Measurements from ENCODE around the gene SH3D19. TPM values are rescaled to one million over a fixed set of nuclear protein-coding genes. Genes with fewer than 3 reads are reported as not detected.

SH3D19 gene
- total RNA-seq, 4 donors from 2014 or later = 159 to 290 (median 244) TPM

DNA sequence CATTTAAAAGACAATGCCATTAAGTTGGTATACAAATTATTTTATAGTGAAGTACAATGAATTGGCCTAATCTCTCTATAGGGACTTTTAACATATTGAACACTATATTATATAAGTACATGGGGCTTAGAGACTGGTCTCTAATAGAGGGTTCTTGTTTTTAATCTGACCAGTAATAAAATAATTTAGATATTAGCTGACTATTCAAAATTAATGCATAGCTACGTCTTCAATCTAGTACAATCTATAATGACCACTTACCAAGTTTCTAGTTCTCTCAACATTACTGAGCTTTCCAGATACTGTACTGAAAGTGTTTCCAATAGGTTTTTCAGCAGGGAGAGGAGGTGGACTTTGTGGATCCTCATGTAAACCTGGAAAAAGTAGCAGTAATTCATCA lies 166.4 kb downstream of the SH3D19 start:
- Histone ChIP-seq H3K36me3 (peaks cover 0 to 74% (median 0%) of the 10 kb centered on the region in 3 donors), H3K4me3 (no peak overlapping the region), H3K9me3 (no peaks in the 10 kb centered on the region), H3K27me3 (no peaks in the 10 kb centered on the region), H3K4me1 (peaks cover 0 to 5% (median 2%) of the 10 kb centered on the region in 4 donors), H3K27ac (peak overlapping the region in 1 of 4 donors; percentile 1)
- no peak for DNase-seq (ENCODE audit: low spot score in 2 of 2)
- WGBS, 2 donors = 94 to 100% methylated on average over 1 of the region's 1 CpG
- TF ChIP-seq, protein P1, sequence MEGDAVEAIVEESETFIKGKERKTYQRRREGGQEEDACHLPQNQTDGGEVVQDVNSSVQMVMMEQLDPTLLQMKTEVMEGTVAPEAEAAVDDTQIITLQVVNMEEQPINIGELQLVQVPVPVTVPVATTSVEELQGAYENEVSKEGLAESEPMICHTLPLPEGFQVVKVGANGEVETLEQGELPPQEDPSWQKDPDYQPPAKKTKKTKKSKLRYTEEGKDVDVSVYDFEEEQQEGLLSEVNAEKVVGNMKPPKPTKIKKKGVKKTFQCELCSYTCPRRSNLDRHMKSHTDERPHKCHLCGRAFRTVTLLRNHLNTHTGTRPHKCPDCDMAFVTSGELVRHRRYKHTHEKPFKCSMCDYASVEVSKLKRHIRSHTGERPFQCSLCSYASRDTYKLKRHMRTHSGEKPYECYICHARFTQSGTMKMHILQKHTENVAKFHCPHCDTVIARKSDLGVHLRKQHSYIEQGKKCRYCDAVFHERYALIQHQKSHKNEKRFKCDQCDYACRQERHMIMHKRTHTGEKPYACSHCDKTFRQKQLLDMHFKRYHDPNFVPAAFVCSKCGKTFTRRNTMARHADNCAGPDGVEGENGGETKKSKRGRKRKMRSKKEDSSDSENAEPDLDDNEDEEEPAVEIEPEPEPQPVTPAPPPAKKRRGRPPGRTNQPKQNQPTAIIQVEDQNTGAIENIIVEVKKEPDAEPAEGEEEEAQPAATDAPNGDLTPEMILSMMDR (IDR thresholded peaks at IDR 0.05) = no peak
- TF ChIP-seq POLR2A (IDR thresholded peaks at IDR 0.05) (no peak), EP300 (IDR thresholded peaks at IDR 0.05) (no peak)

DNA sequence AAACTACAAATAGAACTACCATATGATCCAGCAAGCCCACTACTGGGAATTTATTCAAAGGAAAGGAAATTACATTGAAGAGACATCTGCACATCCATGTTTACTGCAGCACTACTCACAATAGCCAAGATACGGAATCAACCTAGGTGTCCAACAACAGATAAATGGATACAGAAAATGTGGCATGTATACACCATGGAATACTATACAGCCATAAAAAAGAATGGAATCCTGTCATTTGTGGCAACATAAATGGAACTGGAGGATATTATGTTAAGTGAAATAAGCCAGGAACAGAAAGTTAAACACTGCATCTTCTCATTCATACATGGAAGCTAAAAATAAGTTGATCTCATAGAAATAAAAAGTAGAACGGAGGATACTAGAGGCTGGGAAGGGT lies 167.9 kb downstream of the SH3D19 start:
- H3K36me3 ChIP-seq = peaks cover 0 to 65% (median 0%) of the 10 kb centered on the region in 3 donors
- no peaks in the 10 kb centered on the region for H3K9me3 ChIP-seq
- WGBS, 2 donors = 96 to 98% methylated on average over 2 of the region's 2 CpGs

DNA sequence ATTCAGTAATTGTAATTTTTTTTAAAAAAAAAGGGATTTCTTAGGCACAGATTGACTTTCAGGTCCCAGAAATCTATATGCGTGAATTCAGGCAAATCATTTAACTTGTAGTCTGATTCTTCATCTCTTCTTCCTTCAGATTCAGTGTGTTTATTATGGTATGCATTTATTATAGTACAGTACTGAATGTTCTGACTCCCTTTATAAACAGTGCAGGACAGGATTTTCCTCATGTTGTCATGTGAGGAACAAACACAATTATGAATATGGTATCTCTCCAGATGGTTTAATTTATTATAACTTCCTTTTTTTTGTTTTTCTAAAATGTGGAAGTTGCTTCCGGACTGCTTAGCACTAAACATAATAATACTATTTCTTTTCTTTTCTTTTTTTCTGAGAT lies 171.8 kb downstream of the SH3D19 start:
- Histone ChIP-seq H3K4me3 (no peak overlapping the region), H3K27me3 (no peaks in the 10 kb centered on the region), H3K36me3 (peaks cover 0 to 54% (median 0%) of the 10 kb centered on the region in 3 donors), H3K27ac (peak overlapping the region in 2 of 4 donors; percentile 14 to 51), H3K9me3 (no peaks in the 10 kb centered on the region), H3K4me1 (peaks cover 0 to 6% (median 0%) of the 10 kb centered on the region in 4 donors)
- no peak for DNase-seq (ENCODE audit: low spot score in 2 of 2)
- no peak for TF ChIP-seq POLR2A (IDR thresholded peaks at IDR 0.05)
- TF ChIP-seq, protein P1 (IDR thresholded peaks at IDR 0.05) = no peak
- peak in 1 of 2 donors; percentile 24 for TF ChIP-seq EP300 (IDR thresholded peaks at IDR 0.05)
- 83 to 88% methylated on average over 2 of the region's 2 CpGs for WGBS, 2 donors

More for the DNA sequence above, 167.9 kb downstream of the SH3D19 start:
- H3K4me3 ChIP-seq = no peak overlapping the region
- no peak for DNase-seq (ENCODE audit: low spot score in 2 of 2)
- H3K27ac ChIP-seq = no peak overlapping the region
- no peak for TF ChIP-seq EP300 (IDR thresholded peaks at IDR 0.05)
- TF ChIP-seq, protein P1 (IDR thresholded peaks at IDR 0.05) = no peak
- no peak for TF ChIP-seq POLR2A (IDR thresholded peaks at IDR 0.05)
- H3K4me1 ChIP-seq = no peaks in the 10 kb centered on the region
- no peaks in the 10 kb centered on the region for H3K27me3 ChIP-seq

DNA sequence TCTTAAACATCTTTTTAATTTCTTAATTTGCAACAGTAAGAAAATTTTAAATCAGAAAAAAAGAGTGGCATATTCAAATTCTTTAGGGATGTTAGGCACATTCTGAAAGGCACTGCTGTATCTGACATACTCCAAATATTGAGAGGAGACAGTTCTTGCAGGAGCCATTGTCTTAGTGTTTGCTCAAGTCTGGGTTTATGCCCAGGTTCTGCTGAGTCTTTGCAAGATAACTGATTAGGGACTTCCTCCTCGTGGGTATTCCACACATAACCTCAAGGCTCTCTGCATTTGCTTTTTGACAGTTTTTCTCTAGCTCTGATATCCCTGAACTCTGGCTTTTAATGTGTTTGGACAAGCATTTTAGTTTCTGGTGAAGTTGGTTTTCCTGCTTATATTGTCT lies 173.4 kb downstream of the SH3D19 start:
- no peaks in the 10 kb centered on the region for H3K27me3 ChIP-seq
- peaks cover 0 to 6% (median 0%) of the 10 kb centered on the region in 4 donors for H3K4me1 ChIP-seq
- H3K9me3 ChIP-seq = no peaks in the 10 kb centered on the region
- peaks cover 0 to 56% (median 0%) of the 10 kb centered on the region in 3 donors for H3K36me3 ChIP-seq
- 16 to 21% methylated on average over 1 of the region's 1 CpG for WGBS, 2 donors
- no peak overlapping the region for H3K4me3 ChIP-seq
- no peak for DNase-seq (ENCODE audit: low spot score in 2 of 2)
- peak overlapping the region in 1 of 4 donors; percentile 23 for H3K27ac ChIP-seq
- TF ChIP-seq, protein P1 (IDR thresholded peaks at IDR 0.05) = no peak
- no peak for TF ChIP-seq POLR2A (IDR thresholded peaks at IDR 0.05)
- no peak for TF ChIP-seq EP300 (IDR thresholded peaks at IDR 0.05)

DNA sequence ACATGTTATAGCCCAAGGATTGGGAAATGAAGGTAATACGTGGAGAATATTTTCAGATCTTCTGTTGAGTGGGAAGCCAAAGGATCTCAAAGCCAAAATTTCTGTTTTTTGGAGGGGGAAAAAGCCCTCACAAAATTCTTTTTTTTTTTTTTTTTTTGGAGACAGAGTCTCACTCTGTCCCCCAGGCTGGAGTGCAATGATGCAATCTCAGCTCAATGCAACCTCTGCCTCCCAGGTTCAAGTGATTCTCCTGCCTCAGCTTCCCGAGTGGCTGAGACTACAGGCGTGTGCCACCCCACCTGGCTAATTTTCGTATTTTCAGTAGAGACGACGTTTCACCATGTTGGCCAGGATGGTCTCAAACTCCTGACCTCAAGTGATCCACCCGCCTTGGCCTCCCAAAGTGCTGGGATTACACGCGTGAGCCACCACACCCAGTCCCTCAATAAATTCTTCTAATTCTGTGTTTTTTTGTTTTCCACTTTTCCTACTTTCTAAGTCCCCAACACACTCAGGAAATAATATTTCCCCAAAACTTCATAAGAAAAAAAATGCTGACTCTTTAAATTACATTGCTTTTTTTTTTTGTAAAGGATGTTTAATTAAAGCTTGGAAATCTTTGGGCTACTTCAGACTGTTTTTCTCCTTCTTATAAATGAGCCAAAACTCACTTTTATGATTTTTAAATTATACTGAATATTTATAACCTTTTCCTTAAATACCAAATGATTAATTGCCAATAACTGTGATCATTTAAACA lies 174.4 kb downstream of the SH3D19 start:
- H3K27me3 ChIP-seq = no peaks in the 10 kb centered on the region
- no peaks in the 10 kb centered on the region for H3K9me3 ChIP-seq
- no peak overlapping the region for H3K4me3 ChIP-seq
- no peak for DNase-seq (ENCODE audit: low spot score in 2 of 2)
- peaks cover 0 to 6% (median 0%) of the 10 kb centered on the region in 4 donors for H3K4me1 ChIP-seq
- no peak for TF ChIP-seq EP300 (IDR thresholded peaks at IDR 0.05)
- TF ChIP-seq POLR2A (IDR thresholded peaks at IDR 0.05) = no peak
- TF ChIP-seq, protein P1 (IDR thresholded peaks at IDR 0.05) = no peak
- WGBS, 2 donors = 85 to 88% methylated on average over 9 of the region's 9 CpGs
- H3K36me3 ChIP-seq = peaks cover 0 to 58% (median 0%) of the 10 kb centered on the region in 3 donors
- peak overlapping the region in 2 of 4 donors; percentile 6 to 36 for H3K27ac ChIP-seq

All from tibial nerve (tissue), 4 donors.